AG09309 (cell line): ENCODE data around the gene KMO.

Experiments
- DNase-seq: peaks from one replicate; pipeline ENCODE4 v3.0.0-alpha.2; 2010; ENCODE audit warnings: low read depth
- H3K4me3 ChIP-seq: 2 replicates; pipeline ENCODE4 v1.5.1; 2011; ENCODE audit warnings: mild to moderate bottlenecking, low read depth, low read length, moderate library complexity; ENCODE audit not compliant: control insufficient read depth
- CTCF ChIP-seq: IDR thresholded peaks from 2 replicates; pipeline ENCODE4 v1.5.1; 2011; ENCODE audit warnings: mild to moderate bottlenecking, low read depth, low read length, inconsistent platforms; ENCODE audit not compliant: insufficient read depth, control insufficient read depth; ENCODE audit errors: missing control alignments

KMO gene

GRCh38 chr1:241521718-241522117, 10.5 kb upstream of the KMO start:
- H3K4me3 ChIP-seq: no peak overlapping the region
- TF ChIP-seq CTCF: no peak
- no peak for DNase-seq

GRCh38 chr1:241525026-241525425, 7.2 kb upstream of the KMO start:
- no peak for TF ChIP-seq CTCF
- DNase-seq: no peak
- no peak overlapping the region for H3K4me3 ChIP-seq

- TF ChIP-seq CTCF: no peak
- no peak overlapping the region for H3K4me3 ChIP-seq
- DNase-seq: no peak
These were observed 5.0 kb upstream of the KMO start for GRCh38 chr1:241527146-241527545.

- TF ChIP-seq CTCF: peak; percentile 41
- DNase-seq: peak; percentile 37
- peak overlapping the region; percentile 44 for H3K4me3 ChIP-seq
These were observed 700 bp upstream of the KMO start for GRCh38 chr1:241531195-241532161.

GRCh38 chr1:241532864-241533263, 686 bp downstream of the KMO start:
- no peak for TF ChIP-seq CTCF
- H3K4me3 ChIP-seq: no peak overlapping the region
- no peak for DNase-seq

- no peak overlapping the region for H3K4me3 ChIP-seq
- no peak for TF ChIP-seq CTCF
- DNase-seq: no peak
These were observed 1.3 kb downstream of the KMO start for GRCh38 chr1:241533326-241534115.
